GM18526 (cell line): Measurements from ENCODE around the gene ARL6.

ENCODE experiments used
- POLR2A ChIP-seq: IDR thresholded peaks from 3 replicates; pipeline ENCODE4 v1.6.1; 2011; ENCODE audit not compliant: insufficient read length; ENCODE audit errors: extremely low read depth

The ARL6 gene

GRCh38 chr3:97810779-97811390, 46.3 kb downstream of the ARL6 start:
- no peak for TF ChIP-seq POLR2A

DNA sequence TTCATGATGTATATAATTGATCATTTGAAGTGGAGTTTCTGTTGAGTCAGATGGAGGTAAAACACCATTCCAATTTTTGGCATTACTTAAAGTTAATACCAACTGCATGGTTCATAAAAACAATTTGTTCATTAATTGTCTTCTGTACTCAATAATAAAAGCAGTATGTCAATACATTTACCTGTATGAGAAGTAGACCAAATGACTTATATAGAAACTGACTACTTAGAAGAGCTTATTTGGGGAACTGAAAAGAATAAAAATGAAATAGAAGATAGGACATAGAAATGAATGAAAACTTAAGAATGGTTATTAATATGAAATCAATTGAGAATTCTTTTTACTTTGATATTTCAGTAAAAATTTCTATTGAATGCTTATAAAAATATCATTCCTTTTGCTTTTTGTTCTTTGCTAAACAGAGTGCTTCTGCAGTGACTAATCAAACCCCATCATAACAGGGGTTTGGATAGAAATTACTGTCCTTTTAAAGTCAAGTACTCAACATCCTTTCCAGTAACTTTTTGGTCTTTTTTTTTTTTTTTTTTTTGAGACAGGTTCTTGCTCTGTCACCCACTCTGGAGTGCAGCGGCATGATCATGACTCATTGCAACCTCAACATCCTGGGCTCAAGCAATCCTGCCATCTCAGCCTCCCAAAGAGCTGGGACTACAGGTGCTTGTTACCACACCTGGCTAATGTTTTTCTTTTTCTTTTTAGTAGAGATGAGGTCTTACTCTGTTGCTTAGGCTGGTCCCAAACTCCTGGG, 50.8 kb downstream of the ARL6 start:
- no peak for TF ChIP-seq POLR2A

- TF ChIP-seq POLR2A: no peak
These were observed 52.3 kb downstream of the ARL6 start for GRCh38 chr3:97816811-97817210.

DNA sequence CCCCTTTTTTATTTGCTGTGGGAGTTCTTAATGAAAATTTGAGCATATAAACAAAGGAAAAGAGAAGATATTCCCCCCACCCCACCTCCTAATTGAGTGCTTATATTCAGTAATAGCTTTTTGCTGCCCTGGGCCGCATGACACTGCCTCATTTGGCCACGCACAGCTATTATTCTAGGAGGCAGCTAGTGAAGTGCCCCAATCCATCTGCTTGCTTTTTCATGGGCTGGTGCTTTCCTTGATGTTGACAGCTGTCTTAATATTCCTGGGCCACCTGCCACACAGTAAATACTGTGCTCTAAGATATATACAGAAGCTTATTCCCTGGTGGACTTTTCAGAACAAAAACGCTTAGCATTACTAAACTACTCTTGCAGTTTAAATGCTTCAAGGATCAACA, 53.4 kb downstream of the ARL6 start:
- TF ChIP-seq POLR2A: no peak

- no peak for TF ChIP-seq POLR2A
These were observed 56.2 kb downstream of the ARL6 start for GRCh38 chr3:97820780-97821179.

DNA sequence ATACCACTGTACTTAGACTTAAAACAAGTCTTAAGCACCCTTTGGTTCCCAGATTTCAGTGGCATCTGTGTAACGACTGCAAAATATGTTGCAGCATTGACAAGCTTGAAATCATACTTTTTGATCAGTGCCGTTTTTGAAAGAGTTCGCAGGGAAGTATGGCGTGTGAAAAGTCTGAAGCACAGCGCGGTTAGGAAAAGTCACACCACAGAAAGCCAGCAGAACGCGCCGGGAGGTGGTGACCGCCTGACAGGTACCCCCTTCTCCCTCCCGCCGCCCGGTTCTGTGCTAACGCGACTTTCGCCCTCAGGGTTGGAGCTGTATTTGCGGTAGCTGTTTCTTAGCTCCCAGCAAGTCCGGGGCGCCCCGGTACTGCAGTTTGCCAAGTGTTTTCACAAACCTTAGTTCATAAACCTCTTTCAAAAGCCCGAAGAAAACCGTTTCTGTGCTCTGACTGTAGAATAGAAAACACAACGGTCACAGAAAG, 56.8 kb downstream of the ARL6 start:
- no peak for TF ChIP-seq POLR2A

DNA sequence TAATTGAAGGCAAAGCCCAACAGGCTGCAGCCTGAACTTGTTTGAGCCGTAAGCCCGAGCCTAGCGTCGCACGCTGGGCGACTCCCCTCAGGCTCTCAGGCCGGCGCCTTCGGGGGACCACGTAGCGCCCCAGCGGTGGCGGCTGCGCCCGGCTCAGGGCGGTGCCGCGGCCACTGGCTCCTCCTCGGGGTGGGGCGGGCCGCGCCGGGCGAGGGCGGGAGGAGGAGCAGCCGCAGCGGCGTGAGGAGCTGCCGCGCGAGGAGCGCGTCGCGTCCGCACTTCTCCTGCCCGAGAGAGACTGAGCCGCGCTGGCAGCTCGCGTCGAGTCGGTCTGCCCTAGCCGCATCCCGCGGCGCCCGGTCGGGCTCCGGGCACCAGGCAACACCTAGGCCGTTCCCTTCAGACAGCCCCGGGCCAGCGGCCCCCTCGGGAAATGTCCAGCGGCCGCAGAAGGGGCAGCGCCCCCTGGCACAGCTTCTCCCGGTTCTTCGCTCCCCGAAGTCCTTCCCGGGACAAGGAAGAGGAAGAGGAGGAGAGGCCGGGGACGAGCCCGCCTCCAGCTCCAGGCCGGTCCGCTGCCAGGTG, 57.3 kb downstream of the ARL6 start, which contains the start of gene CRYBG3:
TSS of gene CRYBG3 (plus strand) at position 238 of the 585 bp plus-strand sequence. CDS start at position 434, 196 bp downstream.
- TF ChIP-seq POLR2A: peak; percentile 27

- no peak for TF ChIP-seq POLR2A
These were observed 57.8 kb downstream of the ARL6 start for GRCh38 chr3:97822359-97822775.

DNA sequence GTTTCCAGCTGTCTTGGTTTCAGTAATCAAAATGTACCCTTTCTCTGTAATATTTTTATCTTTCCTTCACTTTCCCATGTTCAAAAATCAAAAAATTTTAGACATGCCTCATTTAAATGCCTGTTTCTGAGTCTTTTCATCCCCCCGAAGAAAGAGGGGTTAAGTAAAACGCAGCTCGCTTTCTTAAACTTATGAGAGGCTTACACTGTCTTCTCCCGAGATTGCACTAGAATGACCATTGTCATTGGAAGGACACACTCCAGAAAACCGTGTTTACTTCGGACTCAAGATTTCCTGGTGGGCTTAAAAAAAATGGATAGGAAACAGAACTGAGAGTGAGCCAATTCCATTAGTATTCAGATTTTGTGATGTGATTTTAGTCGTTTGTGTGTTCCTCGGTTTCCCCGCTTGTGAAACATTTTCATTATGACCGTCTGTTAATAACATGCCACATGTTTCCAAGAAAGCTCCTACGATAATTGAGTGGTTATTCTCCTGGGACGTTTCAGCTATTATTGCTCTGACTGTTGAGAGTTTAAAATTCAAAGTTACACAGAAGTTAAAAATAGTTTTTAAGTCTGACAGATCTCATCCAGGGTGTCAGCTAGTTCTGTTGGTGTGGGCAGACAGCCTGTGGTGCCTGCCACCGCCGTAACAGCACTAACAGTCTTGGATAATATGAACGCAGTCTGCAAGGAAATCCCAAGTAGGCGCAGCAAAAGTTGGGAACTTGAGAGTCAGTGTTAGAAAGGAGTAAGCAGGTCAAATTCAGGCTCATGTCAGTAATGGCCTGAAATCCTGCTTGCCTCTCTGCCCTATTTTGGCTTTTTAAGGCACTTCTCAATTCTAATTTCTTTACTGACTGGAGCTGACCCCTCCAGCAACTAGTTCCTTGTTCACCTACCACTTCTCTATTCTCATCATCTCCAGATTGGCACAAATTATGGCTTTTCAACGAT, 58.8 kb downstream of the ARL6 start:
- no peak for TF ChIP-seq POLR2A

DNA sequence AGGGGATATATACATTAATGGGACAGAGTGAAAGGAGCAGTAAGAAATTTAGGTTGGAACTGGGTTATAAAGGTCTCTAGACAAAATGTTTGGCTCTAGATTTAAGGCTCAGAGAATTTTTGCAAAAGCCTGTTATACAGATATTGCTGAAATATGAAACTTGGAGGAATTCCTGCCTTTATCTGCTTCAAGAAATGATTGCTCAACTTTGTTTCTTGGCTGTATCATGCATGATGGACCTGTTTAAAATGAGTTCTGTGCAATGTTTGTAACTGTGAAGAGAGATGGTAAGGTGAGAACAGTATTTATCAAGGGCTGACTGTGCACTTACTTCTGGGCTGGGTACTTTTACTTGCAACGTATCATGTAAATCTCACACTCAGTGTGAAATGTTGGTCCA, 60.5 kb downstream of the ARL6 start:
- TF ChIP-seq POLR2A: no peak

GRCh38 chr3:97827741-97828471, 63.3 kb downstream of the ARL6 start:
- TF ChIP-seq POLR2A: no peak

DNA sequence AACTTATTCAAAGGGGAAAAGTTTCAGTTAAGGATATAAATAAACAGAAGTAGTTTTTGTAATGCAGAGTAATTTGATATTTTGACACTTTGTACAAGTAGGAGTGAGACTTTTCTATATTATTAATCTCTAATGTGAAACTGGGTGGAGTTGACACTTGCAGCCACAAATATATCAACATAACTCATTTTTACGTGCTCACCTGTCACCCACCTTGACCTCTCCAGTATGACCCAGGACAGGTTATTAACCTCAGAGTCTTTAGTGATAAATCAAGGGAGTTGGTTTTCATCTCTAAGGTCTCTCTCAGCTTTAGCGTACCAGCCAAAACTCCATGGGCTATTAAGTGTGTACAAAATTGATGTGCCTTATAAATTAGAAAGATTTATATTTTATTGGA, 64.6 kb downstream of the ARL6 start:
- no peak for TF ChIP-seq POLR2A

DNA sequence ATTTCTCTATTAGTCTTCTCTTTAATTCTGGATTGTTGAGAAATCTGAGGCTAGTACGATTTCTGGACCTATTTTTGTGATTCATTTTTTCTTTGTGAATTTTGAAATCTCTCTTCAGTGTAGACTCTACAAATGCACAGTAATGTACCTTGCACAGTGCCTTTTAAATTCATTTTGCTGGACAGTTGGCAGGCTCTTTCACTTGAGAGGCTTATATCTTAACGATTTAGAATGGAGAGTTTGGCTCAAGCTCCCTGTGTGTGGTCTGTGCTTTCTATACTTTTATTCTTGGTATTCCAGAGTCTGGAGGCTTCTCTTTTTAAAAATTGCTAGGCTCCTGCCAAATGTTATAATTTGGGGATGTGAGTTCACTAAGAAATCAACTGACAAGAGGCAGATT, 66.1 kb downstream of the ARL6 start:
- TF ChIP-seq POLR2A: no peak

DNA sequence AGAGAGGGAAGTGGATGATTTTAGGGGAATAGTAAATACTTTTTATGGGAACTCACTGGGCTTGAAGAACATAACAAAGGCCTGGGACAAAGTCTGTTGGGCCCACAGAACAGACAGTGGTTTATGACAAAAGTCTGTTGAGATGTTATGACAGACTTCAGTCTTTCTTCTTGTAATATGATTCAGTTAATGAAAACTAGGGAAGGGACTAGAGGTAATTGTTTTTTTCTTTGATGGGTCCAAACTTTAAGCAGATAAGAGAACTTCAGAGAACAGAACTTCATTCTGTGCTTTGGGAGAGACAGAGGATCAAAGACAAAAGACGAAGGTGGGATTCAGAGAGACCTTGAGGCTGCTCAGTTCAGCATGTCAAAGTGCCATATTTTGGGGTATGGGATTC, 66.6 kb downstream of the ARL6 start:
- no peak for TF ChIP-seq POLR2A

GRCh38 chr3:97835761-97836160, 71.2 kb downstream of the ARL6 start:
- no peak for TF ChIP-seq POLR2A

- TF ChIP-seq POLR2A: no peak
These were observed 73.8 kb downstream of the ARL6 start for GRCh38 chr3:97838393-97838792.
